H9 (cell line): ENCODE results near the gene DISP3. TPM values are rescaled to one million over a fixed set of nuclear protein-coding genes. Genes with fewer than 3 reads are reported as not detected.
A peak's percentile ranks its signal among the peaks of the same experiment; 100 is the strongest.

ENCODE experiments used
- DNase-seq: peaks from one replicate; pipeline ENCODE4 v3.0.0-alpha.2; 2017
- H2AFZ ChIP-seq: one replicate; pipeline ENCODE4 v1.6.1; 2013; ENCODE audit warnings: mild to moderate bottlenecking, low read length, control low read depth, moderate library complexity
- H2AK5ac ChIP-seq: 2 replicates; pipeline ENCODE4 v1.6.1; 2013; ENCODE audit warnings: low read length, control low read depth, mixed read lengths; ENCODE audit not compliant: insufficient read length
- H2BK120ac ChIP-seq: one replicate; pipeline ENCODE4 v1.6.1; 2013; ENCODE audit warnings: low read depth, mild to moderate bottlenecking, low read length, control low read depth, inconsistent platforms; ENCODE audit not compliant: poor library complexity, severe bottlenecking
- H2BK12ac ChIP-seq: 2 replicates; pipeline ENCODE4 v1.6.1; 2013; ENCODE audit warnings: low read length, control low read depth, mixed read lengths, low read depth; ENCODE audit not compliant: insufficient read length
- H2BK15ac ChIP-seq: 2 replicates; pipeline ENCODE4 v1.6.1; 2013; ENCODE audit warnings: low read depth, low read length, control low read depth
- H2BK20ac ChIP-seq: one replicate; pipeline ENCODE4 v1.6.1; 2013; ENCODE audit warnings: low read depth, mild to moderate bottlenecking, low read length, control low read depth, inconsistent platforms; ENCODE audit not compliant: poor library complexity, severe bottlenecking
- H2BK5ac ChIP-seq: 2 replicates; pipeline ENCODE4 v1.6.1; 2013; ENCODE audit warnings: low read length, control low read depth, mixed read lengths; ENCODE audit not compliant: insufficient read length
- H3K14ac ChIP-seq: 2 replicates; pipeline ENCODE4 v1.6.1; 2013; ENCODE audit warnings: low read length, control low read depth; ENCODE audit not compliant: insufficient read depth
- H3K18ac ChIP-seq: 2 replicates; pipeline ENCODE4 v1.6.1; 2013; ENCODE audit warnings: low read depth, mild to moderate bottlenecking, mixed read lengths, low read length, control low read depth; ENCODE audit not compliant: insufficient read length
- H3K23ac ChIP-seq: 2 replicates; pipeline ENCODE4 v1.6.1; 2013; ENCODE audit warnings: low read length, control low read depth, mixed read lengths, low read depth; ENCODE audit not compliant: insufficient read length
- H3K23me2 ChIP-seq: 2 replicates; pipeline ENCODE4 v1.6.1; 2013; ENCODE audit warnings: low read depth, mild to moderate bottlenecking, mixed read lengths, low read length, control low read depth; ENCODE audit not compliant: insufficient read length, poor library complexity, severe bottlenecking
- H3K27ac ChIP-seq: 2 replicates; pipeline ENCODE4 v1.5.1; 2013; ENCODE audit warnings: low read length, control low read depth, mixed read lengths, low read depth; ENCODE audit not compliant: insufficient read length
- H3K27me3 ChIP-seq: 2 replicates; pipeline ENCODE4 v1.6.1; 2013; ENCODE audit warnings: low read length, control low read depth, inconsistent platforms; ENCODE audit not compliant: insufficient read depth
- H3K4ac ChIP-seq: 2 replicates; pipeline ENCODE4 v1.6.1; 2013; ENCODE audit warnings: low read depth, mild to moderate bottlenecking, control low read depth, inconsistent platforms, low read length, moderate library complexity
- H3K4me1 ChIP-seq: 2 replicates; pipeline ENCODE4 v1.6.1; 2013; ENCODE audit warnings: low read length, control low read depth, inconsistent platforms; ENCODE audit not compliant: insufficient read depth
- H3K4me2 ChIP-seq: 2 replicates; pipeline ENCODE4 v1.6.1; 2013; ENCODE audit warnings: low read length, control low read depth, mixed read lengths; ENCODE audit not compliant: insufficient read length, insufficient read depth
- H3K56ac ChIP-seq: 2 replicates; pipeline ENCODE4 v1.6.1; 2013; ENCODE audit warnings: low read depth, mild to moderate bottlenecking, mixed read lengths, low read length, control low read depth; ENCODE audit not compliant: insufficient read length
- H3K79me1 ChIP-seq: 2 replicates; pipeline ENCODE4 v1.6.1; 2013; ENCODE audit warnings: low read depth, mild to moderate bottlenecking, moderate library complexity, low read length, control low read depth, inconsistent platforms; ENCODE audit not compliant: insufficient read depth, poor library complexity, severe bottlenecking
- H3K79me2 ChIP-seq: 2 replicates; pipeline ENCODE4 v1.6.1; 2013; ENCODE audit warnings: low read length, control low read depth, inconsistent platforms; ENCODE audit not compliant: insufficient read depth
- H3K9ac ChIP-seq: 2 replicates; pipeline ENCODE4 v1.6.1; 2013; ENCODE audit warnings: low read length, control low read depth, mixed read lengths; ENCODE audit not compliant: insufficient read length; ENCODE audit errors: extremely low read depth
- H3K9me3 ChIP-seq: one replicate; pipeline ENCODE4 v1.6.1; 2013; ENCODE audit warnings: low read depth, low read length, inconsistent platforms; ENCODE audit not compliant: control insufficient read depth
- H3T11ph ChIP-seq: one replicate; pipeline ENCODE4 v1.6.1; 2013; ENCODE audit warnings: mild to moderate bottlenecking, low read length, control low read depth, inconsistent platforms
- H4K20me1 ChIP-seq: one replicate; pipeline ENCODE4 v1.6.1; 2013; ENCODE audit not compliant: control insufficient read depth, insufficient read length, insufficient read depth
- H4K5ac ChIP-seq: 2 replicates; pipeline ENCODE4 v1.6.1; 2013; ENCODE audit warnings: low read depth, mild to moderate bottlenecking, mixed read lengths, low read length, control low read depth; ENCODE audit not compliant: insufficient read length
- H4K8ac ChIP-seq: replicated peaks from 2 replicates; pipeline ENCODE4 v1.6.1; 2013; ENCODE audit warnings: low read length, control low read depth, mixed read lengths, low read depth; ENCODE audit not compliant: insufficient read length
- H4K91ac ChIP-seq: 2 replicates; pipeline ENCODE4 v1.6.1; 2013; ENCODE audit warnings: low read depth, mild to moderate bottlenecking, moderate library complexity, mixed read lengths, low read length, control low read depth; ENCODE audit not compliant: insufficient read length
- H3K27ac Mint-ChIP-seq, 3 experiments: 2 replicates in 2 of 3; 3 replicates in 1 of 3; pipeline ENCODE4 v1.8.0; 2020 to 2021; ENCODE audit warnings: mixed read lengths in 3 of 3, mild to moderate bottlenecking in 1 of 3, moderate library complexity in 1 of 3
- H3K27me3 Mint-ChIP-seq: 2 replicates; pipeline ENCODE4 v1.8.0; 2021; ENCODE audit warnings: low read depth, mild to moderate bottlenecking, moderate library complexity, mixed read lengths
- H3K36me3 Mint-ChIP-seq, 3 experiments: 2 replicates in 2 of 3; 3 replicates in 1 of 3; pipeline ENCODE4 v1.8.0; 2020 to 2021; ENCODE audit warnings: low read depth in 3 of 3, mixed read lengths in 3 of 3; ENCODE audit not compliant: insufficient read depth in 1 of 3
- H3K4me1 Mint-ChIP-seq, 2 experiments: 2 replicates each; pipeline ENCODE4 v1.8.0; 2020; ENCODE audit warnings: mixed read lengths in 2 of 2
- H3K4me3 Mint-ChIP-seq, 2 experiments: 2 replicates in 1 of 2; 3 replicates in 1 of 2; pipeline ENCODE4 v1.8.0; 2020 to 2021; ENCODE audit warnings: mild to moderate bottlenecking in 2 of 2, mixed read lengths in 2 of 2, moderate library complexity in 1 of 2
- H3K9me3 Mint-ChIP-seq, 2 experiments: 2 replicates in 1 of 2; 3 replicates in 1 of 2; pipeline ENCODE4 v1.8.0; 2020; ENCODE audit warnings: mild to moderate bottlenecking in 2 of 2, mixed read lengths in 2 of 2, moderate library complexity in 1 of 2
- CTCF ChIP-seq: fragments of 200-600 bp; sonication (generic); conservative IDR thresholded peaks from 3 replicates; pipeline ENCODE4 v1.8.0; 2021; ENCODE audit warnings: antibody characterized with exemption, mild to moderate bottlenecking
- WGBS: extraction: QIAGEN DNeasy Blood & Tissue Kit; methylation state at CpG from one replicate; pipeline ENCODE4 v1.1.7; 2013; ENCODE audit warnings: missing lambda C conversion rate, low lambda C conversion rate, mixed read lengths; ENCODE audit not compliant: insufficient read length; ENCODE audit errors: extremely low coverage; 5-methylcytosine and 5-hydroxymethylcytosine counted together
- total RNA-seq: library from RNA; stranded (reverse); gene quantifications from 2 replicates; pipeline ENCODE4 v1.2.1, GENCODE V29; 2021

DISP3 gene
- total RNA-seq, 1 experiment from 2014 or later: 3.5 TPM

- TF ChIP-seq CTCF: no peak
- Histone ChIP-seq H2BK120ac (no peak overlapping the region), H4K91ac (no peak overlapping the region), H2AFZ (no peak overlapping the region), H3K14ac (no peak overlapping the region), H2BK20ac (no peak overlapping the region), H4K20me1 (peaks cover 3% of the 10 kb centered on the region), H3K23ac (no peak overlapping the region), H2BK5ac (no peak overlapping the region), H3K4me1 (0 out of 2 replicates have a peak, but pooled peaks cover 2% of the 10 kb centered on the region), H3K27ac (no peak overlapping the region), H3K79me1 (no peaks in the 10 kb centered on the region), H4K8ac (no peak overlapping the region), H3K23me2 (no peaks in the 10 kb centered on the region), H3K4ac (no peak overlapping the region), H3K9me3 (no peaks in the 10 kb centered on the region), H3K4me2 (no peak overlapping the region), H3K9ac (no peak overlapping the region), H3K56ac (no peak overlapping the region), H3K27me3 (no peaks in the 10 kb centered on the region), H4K5ac (no peak overlapping the region), H2AK5ac (no peak overlapping the region), H3K18ac (no peak overlapping the region), H2BK12ac (no peak overlapping the region), H2BK15ac (no peak overlapping the region), H3T11ph (no peak overlapping the region), H3K79me2 (no peaks in the 10 kb centered on the region)
- Mint-ChIP-seq H3K9me3 (no peaks in the 10 kb centered on the region), H3K36me3 (no peaks in the 10 kb centered on the region), H3K27ac (0 out of 7 replicates have a peak overlapping the region, but pooled peaks of 1 of the 3 experiments have one; percentile 41), H3K4me1 (peaks cover 23 to 41% of the 10 kb centered on the region in 2 experiments), H3K27me3 (peaks cover 14% of the 10 kb centered on the region), H3K4me3 (no peak overlapping the region)
- WGBS: no CpG with 5 or more reads among the region's 12 CpGs
- DNase-seq: no peak
These were observed 7.5 kb downstream of the DISP3 start for GRCh38 chr1:11486231-11487009.
